ENCODE data around the gene PLEKHA6. TPM values are rescaled to one million over a fixed set of nuclear protein-coding genes. Genes with fewer than 3 reads are reported as not detected.

Gene PLEKHA6
- total and polyA plus RNA-seq, 2 of the 8 experiments (the other 6 are each of a cell fraction or from before 2014, with no cell fraction given), result 4.8 to 20.2 TPM

DNA sequence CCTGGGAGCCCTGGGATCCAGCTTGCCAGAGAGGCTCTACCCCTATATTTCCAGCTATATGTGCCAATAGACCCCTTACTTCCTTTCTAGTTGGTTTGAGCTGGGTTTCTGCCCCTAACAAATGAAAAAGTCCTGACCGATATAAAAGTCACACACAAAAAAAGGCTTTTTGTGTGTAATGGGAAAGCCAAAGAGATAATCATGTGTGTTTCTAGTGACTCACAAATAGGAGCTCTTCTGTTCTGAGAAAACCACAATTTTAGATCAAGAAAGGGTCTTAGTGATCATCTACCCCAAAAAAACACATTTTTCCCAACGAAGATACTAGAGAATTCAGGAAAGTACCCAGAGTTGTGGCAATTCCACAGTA, 23.0 kb upstream of the PLEKHA6 start:
- no peak overlapping the region for H4K91ac ChIP-seq (replicated peaks; ENCODE audit: insufficient read length, low read length)
- DNase-seq (ENCODE audit: low read depth in 1 of 2, low spot score in 2 of 2) (no peak), FAIRE-seq (no peak)
- H3K14ac ChIP-seq (ENCODE audit: insufficient read length), result no peak overlapping the region
- POLR2A ChIA-PET (ENCODE audit: partially characterized antibody), result interaction anchor here (2.1 kb wide), 1 partner anchor 16 kb away, joined by 6 read pairs; no protein-coding TSS in a partner anchor
- no peaks in the 10 kb centered on the region for H4K20me1 ChIP-seq (replicated peaks in 1 of 2; ENCODE audit: control insufficient read depth in 1 of 2, insufficient read depth in 2 of 2, low read length in 2 of 2)
- no peak overlapping the region for H4K5ac ChIP-seq (ENCODE audit: insufficient read length, low read depth, low read length)
- H2BK120ac ChIP-seq (replicated peaks; ENCODE audit: low read depth, low read length), result no peak overlapping the region
- H2AK5ac ChIP-seq (ENCODE audit: low read depth, low read length), result no peak overlapping the region
- H3K18ac ChIP-seq (ENCODE audit: extremely low read depth, low read length), result no peak overlapping the region
- H2AFZ ChIP-seq (ENCODE audit: low read length), result no peak overlapping the region
- no peak overlapping the region for H2BK20ac ChIP-seq (ENCODE audit: low read length)
- CTCF ChIA-PET (ENCODE audit: partially characterized antibody), result interaction anchor here (0.7 to 2.4 kb wide), 8 partner anchors 10 to 220 kb away, joined by 3 to 11 read pairs (median 4); no protein-coding TSS in a partner anchor
- H3K4me3 ChIP-seq (ENCODE audit: extremely low read depth in 1 of 4, insufficient read depth in 2 of 4, low read depth in 3 of 4, low read length in 4 of 4), result no peak overlapping the region
- H3K4me2 ChIP-seq (ENCODE audit: insufficient read depth in 1 of 2, low read depth in 2 of 2, low read length in 2 of 2), result no peak overlapping the region
- no peak overlapping the region for H2BK15ac ChIP-seq (ENCODE audit: low read length)
- H3K56ac ChIP-seq (replicated peaks; ENCODE audit: insufficient read length, low read depth, low read length), result no peak overlapping the region
- H3K23me2 ChIP-seq (ENCODE audit: low read depth, low read length), result peaks cover 7% of the 10 kb centered on the region
- no peaks in the 10 kb centered on the region for H3K79me2 ChIP-seq (ENCODE audit: control insufficient read depth in 1 of 2, insufficient read depth in 2 of 2, low read length in 2 of 2)
- no peak for TF ChIP-seq CHD2 (IDR thresholded peaks at IDR 0.05; ENCODE audit: low read length)
- no peak for TF ChIP-seq CREB1 (IDR thresholded peaks at IDR 0.05)
- no peak for TF ChIP-seq FOSL1 (IDR thresholded peaks at IDR 0.05; ENCODE audit: insufficient read depth, low read depth, low read length)
- TF ChIP-seq JUN (IDR thresholded peaks at IDR 0.05; ENCODE audit: low read depth, low read length), result no peak
- TF ChIP-seq RBBP5 (IDR thresholded peaks at IDR 0.05; ENCODE audit: borderline replicate concordance, low read depth, low read length), result no peak
- TF ChIP-seq CTBP2 (IDR thresholded peaks at IDR 0.05; ENCODE audit: borderline replicate concordance, insufficient read depth, insufficient read length, low read length), result no peak
- TF ChIP-seq POLR2A (IDR thresholded peaks at IDR 0.05; ENCODE audit: control extremely low read depth in 1 of 2, low read depth in 2 of 2, low read length in 2 of 2), result no peak
- TF ChIP-seq SIN3A (conservative IDR thresholded peaks at IDR 0.05 in 1 of 2, IDR thresholded peaks at IDR 0.05 in 1 of 2; ENCODE audit: low read depth in 1 of 2, low read length in 2 of 2), result no peak
- no peak for TF ChIP-seq MAFK (IDR thresholded peaks at IDR 0.05; ENCODE audit: low read depth, low read length)
- no peak for TF ChIP-seq JUND (IDR thresholded peaks at IDR 0.05; ENCODE audit: low read length)
- no peak for TF ChIP-seq SIX5 (IDR thresholded peaks at IDR 0.05; ENCODE audit: low read depth, low read length)
- no peak overlapping the region for H3K4ac ChIP-seq (replicated peaks; ENCODE audit: insufficient read length, low read depth, low read length)
- H3K27ac ChIP-seq (ENCODE audit: low read depth, low read length), result no peak overlapping the region
- no peaks in the 10 kb centered on the region for H3K79me1 ChIP-seq (ENCODE audit: low read depth, low read length)
- peaks cover 5 to 26% (median 12%) of the 10 kb centered on the region in 4 experiments for H3K27me3 ChIP-seq (replicated peaks in 1 of 4; ENCODE audit: control insufficient read depth in 3 of 4, extremely low read depth in 1 of 4, insufficient read depth in 3 of 4, low read length in 3 of 4)
- no peaks in the 10 kb centered on the region for H3K9me3 ChIP-seq (ENCODE audit: insufficient read depth in 2 of 2, low read depth in 1 of 2, low read length in 1 of 2)
- H3K4me1 ChIP-seq (replicated peaks in 1 of 4; ENCODE audit: control insufficient read depth in 3 of 4, insufficient read depth in 4 of 4, low read length in 3 of 4), result peaks cover 0 to 4% (median 0%) of the 10 kb centered on the region in 4 experiments; a peak in 6 of 7 replicates
- H3K23ac ChIP-seq (ENCODE audit: insufficient read length), result no peak overlapping the region
- H2BK5ac ChIP-seq (ENCODE audit: low read depth, low read length), result no peak overlapping the region
- H2BK12ac ChIP-seq (ENCODE audit: low read depth, low read length), result no peak overlapping the region
- H4K8ac ChIP-seq (ENCODE audit: extremely low read depth, insufficient read depth, low read length), result no peak overlapping the region
- no peak overlapping the region for H3K9ac ChIP-seq (replicated peaks in 1 of 4; ENCODE audit: extremely low read depth in 1 of 4, low read depth in 3 of 4, low read length in 3 of 4)
- 45% methylated on average over 2 of the region's 2 CpGs; no CpG with 5 or more reads in 1 of the 2 experiments for WGBS, 2 experiments (ENCODE audit: extremely low coverage in 1 of 2, insufficient coverage in 1 of 2, insufficient read length in 1 of 2, insufficient replicate concordance in 2 of 2, low coverage in 1 of 2, low lambda C conversion rate in 2 of 2, missing lambda C conversion rate in 1 of 2)
- H3K36me3 ChIP-seq (ENCODE audit: control insufficient read depth in 2 of 4, insufficient read depth in 4 of 4, low read length in 3 of 4), result no peaks in the 10 kb centered on the region
